Right ventricle myocardium inferior (tissue), 1 donor: ENCODE measurements around the gene DCHS2. TPM values are rescaled to one million over a fixed set of nuclear protein-coding genes. Genes with fewer than 3 reads are reported as not detected.

Experiments used
- ATAC-seq: fragments of 200-7000 bp; cut with Tn5 transposase; one replicate; pipeline ENCODE4 v1.9.1; 2020; ENCODE audit warnings: mild to moderate bottlenecking, moderate library complexity
- DNase-seq: peaks from one replicate; pipeline ENCODE4 v3.0.0; 2021; ENCODE audit errors: missing footprints
- intact Hi-C: fragments of 100-400 bp; cut with DNase I; formaldehyde crosslinking; loops from one replicate; pipeline ENCODE4 v1.11.0; 2022
- total RNA-seq: library from RNA; stranded (reverse); fragmentation: NEBNext Ultra II Directional; extraction: Animal tissue kit (Norgen Biotek cat#: 25700); gene quantifications from one replicate; pipeline ENCODE4 v1.2.1, GENCODE V29; 2021
- donor health status: DM: no; HTN: yes; CAD: no; lungs with severe emphysema.

The DCHS2 gene
- total RNA-seq, 1 donor from 2014 or later, result not detected

DNA sequence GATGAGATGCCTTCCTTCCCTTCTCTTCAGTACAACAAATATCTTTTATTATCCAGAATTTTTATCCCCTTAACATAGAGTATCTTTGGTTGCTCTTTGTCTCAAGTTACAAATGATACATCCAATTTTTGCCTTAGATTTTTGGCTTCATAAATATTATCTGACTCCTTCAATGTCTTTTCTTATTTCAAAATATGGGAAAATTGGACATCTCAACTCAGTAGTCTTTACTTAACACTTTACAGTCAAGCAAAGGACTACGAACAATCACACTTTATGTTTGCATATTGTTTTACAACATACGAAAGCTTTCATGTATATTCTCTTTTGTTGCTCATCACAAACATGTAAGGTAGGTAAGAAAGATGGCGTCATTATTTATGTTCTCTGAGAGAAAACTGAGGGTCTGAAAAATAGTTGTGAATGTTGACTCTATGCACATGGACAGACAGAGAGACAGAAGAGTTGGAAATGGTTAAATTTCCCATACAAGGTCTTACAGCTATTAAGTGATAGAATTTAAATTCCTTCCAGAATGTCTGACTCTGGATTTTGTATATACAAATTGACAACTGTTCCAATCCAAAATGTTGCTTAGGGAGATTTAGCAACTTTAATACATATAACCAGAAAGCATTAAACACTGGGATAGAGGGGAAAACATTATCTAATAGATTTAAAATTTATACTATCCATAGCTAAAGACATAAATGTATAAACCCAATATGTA, 29.4 kb downstream of the DCHS2 start:
- DNase-seq (no peak), ATAC-seq (no peak)
- intact Hi-C loops, result no loop called here

DNA sequence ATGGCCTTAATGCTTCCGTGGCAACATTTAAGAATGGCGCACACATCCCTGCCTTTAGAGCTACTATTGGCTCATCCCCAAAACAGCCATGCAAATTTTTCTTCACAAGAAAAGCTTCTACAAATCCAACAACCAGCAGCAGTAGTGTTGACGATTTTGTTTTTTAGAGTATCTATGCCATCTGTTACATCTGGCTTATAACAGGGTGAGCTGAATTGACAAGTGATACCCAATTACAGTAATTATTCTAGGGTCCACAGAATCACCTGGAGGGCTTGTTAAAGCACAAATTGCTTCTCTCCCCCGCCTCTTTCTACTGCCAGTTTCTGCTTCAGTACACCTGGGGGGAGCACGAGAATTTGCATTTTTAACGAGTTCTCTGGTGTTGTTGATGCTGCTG, 34.1 kb downstream of the DCHS2 start:
- DNase-seq (no peak), ATAC-seq (no peak)
- intact Hi-C loops, result no loop called here

GRCh38 chr4:154456889-154457288, 34.7 kb downstream of the DCHS2 start:
- ATAC-seq (no peak), DNase-seq (no peak)
- intact Hi-C loops, result no loop called here

- ATAC-seq (no peak), DNase-seq (no peak)
- intact Hi-C loops, result no loop called here
Observed at GRCh38 chr4:154456240-154456639, 35.4 kb downstream of the DCHS2 start.

DNA sequence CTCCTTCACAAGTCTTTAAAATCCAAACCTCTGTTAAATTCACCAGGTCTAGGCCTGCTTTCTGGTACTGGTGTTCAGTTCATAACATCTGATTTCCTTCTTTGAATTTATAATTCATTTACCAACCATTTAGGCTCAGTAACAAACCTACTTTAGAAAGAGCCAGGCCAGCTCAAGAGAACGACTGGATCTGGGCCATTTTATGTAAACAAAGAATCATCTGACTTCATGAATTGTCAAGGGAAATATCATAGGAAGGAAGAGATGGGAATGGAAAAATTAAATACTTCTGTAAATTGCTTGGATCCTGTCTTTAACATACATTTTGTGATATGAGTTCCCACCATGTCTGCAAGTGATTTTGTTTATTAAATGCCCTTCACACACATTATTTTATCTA, 36.5 kb downstream of the DCHS2 start:
- intact Hi-C loops, result no loop called here
- DNase-seq (no peak), ATAC-seq (no peak)

DNA sequence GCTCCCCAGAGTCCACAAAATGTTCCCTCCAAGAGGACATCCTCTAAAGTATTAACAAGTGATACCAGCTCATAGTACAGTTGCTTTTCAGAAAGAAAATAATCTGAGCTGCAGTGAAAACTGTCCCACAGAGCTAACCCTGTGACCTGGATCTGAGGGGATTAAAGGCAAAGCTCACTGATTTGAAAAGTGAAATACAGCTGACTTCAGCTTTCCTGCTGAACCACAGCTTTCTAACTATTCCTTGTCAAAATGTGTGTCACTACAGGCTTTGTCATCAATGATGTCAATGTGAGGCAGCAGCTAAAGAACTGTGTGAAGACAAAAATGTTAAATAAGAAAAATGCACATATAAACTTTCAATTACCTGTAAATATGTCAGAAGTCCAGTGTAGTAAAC, 36.9 kb downstream of the DCHS2 start:
- intact Hi-C loops, result no loop called here
- DNase-seq, result no peak
- ATAC-seq, result no peak

DNA sequence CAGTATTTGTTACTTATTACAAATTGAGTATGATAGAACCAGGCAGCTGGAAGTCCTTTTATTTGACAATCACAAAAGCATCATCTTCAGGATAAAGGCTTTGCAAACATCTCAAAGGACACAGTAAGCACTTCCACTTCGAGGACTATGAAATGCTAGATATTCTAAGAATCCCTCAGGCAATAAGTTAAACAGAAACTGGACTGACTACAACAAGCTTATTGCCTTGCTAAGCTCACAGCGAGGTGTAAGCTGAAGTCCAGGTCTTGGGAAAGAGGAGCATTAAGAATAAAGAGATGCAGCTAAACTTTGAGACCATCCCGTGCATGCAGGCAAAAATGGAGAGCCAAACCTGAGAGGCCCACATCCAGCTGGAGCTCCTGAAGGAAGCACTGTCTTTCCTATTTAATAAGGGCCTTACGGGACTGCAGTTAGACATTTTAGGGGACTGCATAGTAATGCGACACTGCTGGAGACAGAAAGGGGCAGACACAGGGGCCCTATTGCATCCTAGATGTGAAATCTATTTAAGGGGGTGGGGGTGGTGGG, 38.7 kb downstream of the DCHS2 start:
- DNase-seq, result no peak
- intact Hi-C loops, result no loop called here
- ATAC-seq, result no peak

DNA sequence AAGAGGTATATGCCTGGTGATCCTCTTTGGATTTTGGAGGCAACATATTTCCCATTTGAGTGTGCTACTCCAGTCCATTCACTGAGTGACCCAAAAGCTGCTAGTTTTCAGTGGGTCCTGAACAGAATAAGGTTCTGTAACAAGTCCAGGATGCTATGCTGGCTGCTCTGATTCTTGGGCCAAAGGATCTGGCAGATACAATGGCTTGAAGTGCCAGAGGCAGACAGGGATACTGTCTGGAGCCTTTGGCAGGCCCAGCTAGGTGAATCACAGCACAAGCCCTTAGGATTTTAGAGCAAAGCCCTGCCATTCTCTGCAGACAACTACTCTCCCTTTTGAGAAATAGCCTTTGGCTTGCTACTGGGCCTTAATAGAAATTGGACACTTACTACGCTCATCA, 40.6 kb downstream of the DCHS2 start:
- DNase-seq (no peak), ATAC-seq (no peak)
- intact Hi-C loops, result no loop called here

DNA sequence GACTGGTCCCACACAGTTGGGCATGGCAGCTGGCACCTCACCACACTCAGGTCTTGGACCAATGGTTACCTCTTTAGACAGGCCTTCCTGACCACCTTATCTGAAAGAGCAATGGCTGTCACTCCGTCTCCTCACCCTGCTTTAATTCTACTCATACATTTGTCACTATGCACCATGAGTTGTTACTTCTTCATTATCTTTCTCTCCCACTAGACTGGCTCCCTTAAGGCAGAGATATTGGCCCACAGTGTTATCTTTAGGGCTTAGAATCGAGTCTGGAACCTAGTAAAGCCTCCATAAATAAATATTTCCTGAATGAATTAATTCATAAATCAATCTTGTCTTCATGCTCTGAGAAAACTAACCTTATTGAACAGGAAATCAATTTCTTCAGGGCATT, 46.6 kb downstream of the DCHS2 start:
- DNase-seq, result no peak
- ATAC-seq, result no peak
- intact Hi-C loops, result no loop called here

- ATAC-seq, result no peak
- intact Hi-C loops, result no loop called here
- DNase-seq, result no peak
Observed at GRCh38 chr4:154441982-154442381, 49.6 kb downstream of the DCHS2 start.

DNA sequence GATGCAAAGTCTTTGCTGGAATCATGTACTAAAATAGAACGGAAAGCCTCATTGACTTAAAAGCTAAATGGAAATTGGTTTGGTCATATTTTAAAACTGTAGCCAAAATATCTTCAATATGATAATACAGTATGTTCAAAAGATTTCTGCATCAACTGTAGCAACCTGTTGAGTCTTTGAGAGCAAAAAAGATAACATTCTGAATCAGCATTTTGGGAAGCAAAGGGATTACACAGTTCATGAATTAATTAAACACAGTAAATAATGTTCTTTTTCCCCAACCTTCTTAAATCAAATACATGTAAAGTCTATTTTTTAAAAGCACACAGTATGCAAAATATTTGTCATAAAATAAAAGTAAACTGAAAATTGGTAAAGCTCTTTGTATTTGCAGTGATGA, 50.5 kb downstream of the DCHS2 start:
- intact Hi-C loops, result no loop called here
- no peak for ATAC-seq
- DNase-seq, result no peak

- DNase-seq, result no peak
- intact Hi-C loops, result no loop called here
- ATAC-seq, result no peak
Observed at GRCh38 chr4:154439224-154439623, 52.4 kb downstream of the DCHS2 start.

GRCh38 chr4:154435895-154436294, 55.7 kb downstream of the DCHS2 start:
- ATAC-seq, result no peak
- intact Hi-C loops, result no loop called here
- DNase-seq, result no peak

DNA sequence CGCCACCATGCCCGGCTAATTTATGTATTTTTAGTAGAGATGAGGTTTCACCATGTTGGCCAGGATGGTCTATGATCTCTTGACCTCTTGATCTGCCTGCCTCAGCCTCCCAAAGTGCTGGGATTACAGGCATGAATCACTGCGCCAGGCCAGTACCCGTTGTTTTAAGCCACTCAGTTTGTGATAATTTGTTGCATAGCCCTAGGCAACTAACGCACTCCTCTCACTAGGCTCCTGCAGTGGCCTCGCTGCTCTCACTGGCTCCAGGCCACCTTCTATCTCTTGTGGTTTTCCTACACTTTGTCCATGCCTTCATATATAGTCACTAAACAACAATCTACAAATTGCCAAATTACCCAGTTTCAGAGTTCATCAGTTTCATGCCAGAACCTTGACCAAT, 58.1 kb downstream of the DCHS2 start:
- intact Hi-C loops, result no loop called here
- DNase-seq, result no peak
- ATAC-seq, result no peak

DNA sequence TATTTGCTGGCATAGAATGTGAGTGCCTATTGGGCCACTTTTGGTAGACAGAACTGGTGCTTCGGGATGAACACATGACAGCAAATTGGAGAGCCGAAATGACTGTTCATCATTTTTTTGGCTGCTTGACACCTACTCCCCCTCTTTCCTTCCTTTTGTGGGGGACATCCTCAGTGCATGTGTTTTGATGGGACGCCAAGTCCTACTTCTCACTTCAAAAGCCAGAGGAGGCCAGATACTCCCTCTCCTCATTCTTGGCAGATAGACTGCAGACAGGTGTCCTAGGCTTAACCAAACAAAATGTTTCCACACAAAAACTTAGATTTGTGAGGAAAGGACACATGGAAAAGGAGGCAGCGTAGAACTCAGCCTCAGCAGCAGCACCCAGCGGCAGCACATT, 62.4 kb downstream of the DCHS2 start:
- intact Hi-C loops, result no loop called here
- DNase-seq (no peak), ATAC-seq (no peak)

DNA sequence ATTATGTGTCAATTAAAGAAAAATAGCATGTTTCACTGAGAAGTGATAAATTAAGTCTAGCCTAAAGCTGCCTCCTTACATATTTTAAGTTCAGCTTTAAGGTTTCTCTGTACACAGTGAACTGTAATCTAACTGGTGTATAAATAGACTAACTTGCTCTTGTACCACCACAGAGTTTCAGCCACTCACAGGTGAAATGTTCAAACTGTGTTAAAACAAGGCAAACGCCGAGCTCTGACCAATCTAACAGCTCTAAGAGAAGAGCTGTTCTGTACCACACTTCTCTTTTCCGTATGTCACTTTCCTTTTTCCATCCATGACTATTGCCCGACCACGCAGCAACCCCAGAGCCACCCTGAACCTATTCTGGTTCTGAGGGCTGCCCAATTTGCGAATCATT, 64.5 kb downstream of the DCHS2 start:
- intact Hi-C loops, result no loop called here
- DNase-seq (no peak), ATAC-seq (no peak)

GRCh38 chr4:154425514-154425913, 66.1 kb downstream of the DCHS2 start:
- no peak for ATAC-seq
- DNase-seq, result no peak
- intact Hi-C loops, result no loop called here

GRCh38 chr4:154424810-154425484, 66.7 kb downstream of the DCHS2 start:
- no peak for ATAC-seq
- intact Hi-C loops, result no loop called here

DNA sequence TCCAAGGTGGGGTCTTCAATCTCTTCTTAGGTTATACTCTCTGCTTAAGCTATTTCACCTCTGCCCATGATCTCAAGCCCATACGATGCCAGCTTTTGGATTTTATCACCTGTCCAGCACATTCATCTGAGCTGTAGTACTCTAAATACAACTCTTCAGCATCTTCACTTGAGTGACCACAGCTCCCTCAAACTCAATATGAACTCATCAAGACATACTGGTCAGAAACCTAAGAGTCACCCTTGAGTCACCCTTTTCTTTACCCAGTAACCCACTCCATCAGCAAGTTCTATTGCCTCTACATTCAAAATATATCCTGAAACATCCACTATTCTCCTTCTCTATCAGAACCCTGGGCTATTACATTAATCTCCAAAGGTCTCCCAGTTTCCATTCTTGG, 69.4 kb downstream of the DCHS2 start:
- intact Hi-C loops, result no loop called here
- ATAC-seq (no peak), DNase-seq (no peak)

More at GRCh38 chr4:154424810-154425484, 66.7 kb downstream of the DCHS2 start:
- DNase-seq, result no peak

DNA sequence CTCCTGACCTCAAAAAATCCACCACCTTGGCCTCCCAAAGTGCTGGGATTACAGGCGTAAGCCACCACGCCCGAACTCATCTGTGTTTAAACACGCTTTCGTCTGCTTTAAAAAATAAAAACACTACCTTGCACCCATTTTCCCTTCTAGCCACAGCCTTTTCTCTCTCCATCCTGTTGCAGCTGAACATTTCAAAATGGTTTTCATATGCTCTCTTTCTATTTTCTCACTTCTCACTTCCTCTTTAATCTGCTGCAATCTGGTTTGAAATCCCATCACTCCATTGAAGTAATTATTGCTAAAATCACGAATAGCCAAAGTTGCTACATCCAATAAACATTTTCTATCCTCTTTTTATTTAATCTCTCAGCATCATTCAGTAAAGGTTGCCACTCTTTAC, 70.0 kb downstream of the DCHS2 start:
- intact Hi-C loops, result no loop called here
- DNase-seq, result no peak
- ATAC-seq, result no peak

- intact Hi-C loops, result no loop called here
- DNase-seq (no peak), ATAC-seq (no peak)
Observed at GRCh38 chr4:154417373-154417673, 74.3 kb downstream of the DCHS2 start.
